K562 (cell line): ENCODE results near the gene AJAP1. TPM values are rescaled to one million over a fixed set of nuclear protein-coding genes. Genes with fewer than 3 reads are reported as not detected.

Experiments
- ATAC-seq: fragments of 200-7000 bp; cut with Tn5 transposase; 3 replicates; pipeline ENCODE4 v1.9.1; 2020; ENCODE audit warnings: moderate library complexity
- BruUV-seq: library from RNA; stranded (reverse); fragments of 400-500 nt; replicated peaks from 2 replicates; lab custom pipeline; 2021; lab: Mats Ljungman, UMichigan
- CTCF ChIA-PET: fragments of 300-600 bp; formaldehyde crosslinking; extraction: SDS; loops from one replicate; lab custom pipeline; 2021; ENCODE audit warnings: low intra/inter-chr PET ratio; lab: Yijun Ruan, JAX
- POLR2A ChIA-PET: fragments of 300-600, 350-650 bp; sonication (Branson Sonifier 250); formaldehyde crosslinking; extraction: SDS; loops from one replicate; lab custom pipeline; 2021; ENCODE audit warnings: antibody characterized with exemption, inconsistent platforms; lab: Yijun Ruan, JAX
- DNase-seq, 4 experiments: peaks; one replicate each; pipeline versions ENCODE4 v3.0.0 to v3.0.0-alpha.2; 2011 to 2018; ENCODE audit warnings: low spot score in 3 of 4, mixed read lengths in 3 of 4; ENCODE audit errors: extremely low read depth in 1 of 4
- FAIRE-seq: peaks from 2 replicates; lab custom pipeline; 2011; peaks lifted over from hg19 to GRCh38; lab: Jason Lieb, UNC
- H2AFZ ChIP-seq: 2 replicates; pipeline ENCODE4 v1.6.0; 2011; ENCODE audit warnings: low read depth, low read length, control low read depth, inconsistent platforms
- H3K27ac ChIP-seq: fragments of 200-600 bp; 3 replicates; pipeline ENCODE4 v1.8.0; 2011; ENCODE audit warnings: low read depth, mild to moderate bottlenecking, control low read depth, inconsistent platforms, low read length, moderate library complexity, mixed read lengths; ENCODE audit errors: extremely low read depth
- H3K27me3 ChIP-seq, 2 experiments: fragments of 300-600 bp in 1 of 2; 2 replicates in 1 of 2; 3 replicates in 1 of 2; pipeline versions ENCODE4 v1.6.0 to v1.8.0; 2011; ENCODE audit warnings: inconsistent platforms in 2 of 2, low read length in 2 of 2, mild to moderate bottlenecking in 1 of 2, mixed read lengths in 1 of 2, moderate library complexity in 1 of 2; ENCODE audit not compliant: control insufficient read depth in 2 of 2, insufficient read depth in 2 of 2
- H3K36me3 ChIP-seq: fragments of 300-600 bp; 3 replicates; pipeline ENCODE4 v1.8.0; 2011; ENCODE audit warnings: mild to moderate bottlenecking, low read length, inconsistent platforms; ENCODE audit not compliant: control insufficient read depth, insufficient read depth
- H3K4me1 ChIP-seq, 2 experiments: fragments of 200-600 bp in 1 of 2; replicated peaks in 1 of 2; 2 replicates in 1 of 2; 3 replicates in 1 of 2; pipeline versions ENCODE4 v1.5.1 to v1.8.0; 2011; ENCODE audit warnings: inconsistent platforms in 2 of 2, low read length in 2 of 2, mild to moderate bottlenecking in 1 of 2, mixed read lengths in 1 of 2, moderate library complexity in 1 of 2; ENCODE audit not compliant: control insufficient read depth in 2 of 2, insufficient read depth in 2 of 2
- H3K4me2 ChIP-seq: 2 replicates; pipeline ENCODE4 v1.6.1; 2011; ENCODE audit warnings: low read length, control low read depth, inconsistent platforms, mixed read lengths; ENCODE audit not compliant: insufficient read depth
- H3K4me3 ChIP-seq: fragments of 200-600 bp; sonication (generic), shearing (Covaris generic); 2 replicates; pipeline ENCODE4 v1.5.1; 2016; ENCODE audit warnings: control low read depth, inconsistent platforms
- H3K79me2 ChIP-seq: fragments of 200-600 bp; 3 replicates; pipeline ENCODE4 v1.8.0; 2011; ENCODE audit warnings: low read length, inconsistent platforms; ENCODE audit not compliant: control insufficient read depth, insufficient read depth
- H3K9ac ChIP-seq, 2 experiments: 2 replicates each; pipeline versions ENCODE4 v1.6.0 to v1.6.1; 2011; ENCODE audit warnings: low read depth in 2 of 2, low read length in 2 of 2, control low read depth in 1 of 2, inconsistent platforms in 1 of 2, mild to moderate bottlenecking in 1 of 2, mixed read lengths in 1 of 2; ENCODE audit not compliant: insufficient read depth in 1 of 2
- H3K9me1 ChIP-seq: one replicate; pipeline ENCODE4 v1.6.0; 2011; ENCODE audit warnings: inconsistent platforms, mild to moderate bottlenecking, low read length, moderate library complexity; ENCODE audit not compliant: control insufficient read depth, insufficient read depth
- H3K9me3 ChIP-seq: replicated peaks from 2 replicates; pipeline ENCODE4 v1.5.1; 2011; ENCODE audit warnings: low read depth, low read length, inconsistent platforms; ENCODE audit not compliant: control insufficient read depth, insufficient read depth
- H4K20me1 ChIP-seq: replicated peaks from 2 replicates; pipeline ENCODE4 v1.6.1; 2011; ENCODE audit warnings: low read length, inconsistent platforms, mixed read lengths; ENCODE audit not compliant: control insufficient read depth, insufficient read depth
- CHAMP1 ChIP-seq: fragments of 450-650 bp; IDR thresholded peaks from 2 replicates; pipeline ENCODE4 v1.6.1; 2016; ENCODE audit warnings: mild to moderate bottlenecking
- EP300 ChIP-seq: IDR thresholded peaks from 2 replicates; pipeline ENCODE4 v1.6.1; 2012; ENCODE audit warnings: low read length, improper control_type of control experiment
- GATAD2A ChIP-seq: fragments of 450-650 bp; IDR thresholded peaks from 2 replicates; pipeline ENCODE4 v1.6.1; 2017
- HEY1 ChIP-seq: fragments of 250-450 bp; sonication (Bioruptor Pico); IDR thresholded peaks from 2 replicates; pipeline ENCODE4 v1.5.0; 2020; ENCODE audit warnings: mild to moderate bottlenecking, moderate library complexity, borderline replicate concordance
- MTF1 ChIP-seq: fragments of 250-450 bp; sonication (Bioruptor Pico); IDR thresholded peaks from 2 replicates; pipeline ENCODE4 v1.9.0; 2021; ENCODE audit warnings: moderate library complexity, mild to moderate bottlenecking, inconsistent platforms, borderline replicate concordance
- NFIX ChIP-seq: fragments of 250-450 bp; sonication (Bioruptor Pico); IDR thresholded peaks from 2 replicates; pipeline ENCODE4 v1.4.0; 2020; ENCODE audit warnings: low read depth, mild to moderate bottlenecking, moderate library complexity
- NR2C2 ChIP-seq, 2 experiments: fragments of 200-800 bp in 1 of 2; sonication (Bioruptor generic) in 1 of 2; sonication (generic) in 1 of 2; formaldehyde crosslinking in 1 of 2; IDR thresholded peaks; 2 replicates each; pipeline versions ENCODE4 v1.6.1 to v1.8.0; 2016 to 2022; ENCODE audit warnings: mild to moderate bottlenecking in 1 of 2, missing compliant biosample characterization in 1 of 2, missing genetic modification characterization in 1 of 2, missing genetic modification reagents in 1 of 2
- PCBP1 ChIP-seq: fragments of 200-400 bp; formaldehyde crosslinking; IDR thresholded peaks from 2 replicates; pipeline ENCODE4 v1.6.1; 2018; ENCODE audit warnings: mild to moderate bottlenecking, low read depth, low read length; ENCODE audit not compliant: poor library complexity, severe bottlenecking
- POLR2AphosphoS5 ChIP-seq: IDR thresholded peaks from 2 replicates; pipeline ENCODE4 v1.6.1; 2011; ENCODE audit warnings: mild to moderate bottlenecking, low read depth, low read length, moderate library complexity; ENCODE audit not compliant: control insufficient read depth, insufficient read depth
- PRPF4 ChIP-seq: fragments of 200-400 bp; formaldehyde crosslinking; IDR thresholded peaks from one replicate; pipeline ENCODE4 v1.6.1; 2017; ENCODE audit warnings: low read length, low read depth, mild to moderate bottlenecking; ENCODE audit not compliant: insufficient read depth, poor library complexity, severe bottlenecking
- RBM25 ChIP-seq: fragments of 200-400 bp; formaldehyde crosslinking; IDR thresholded peaks from 2 replicates; pipeline ENCODE4 v1.6.1; 2018; ENCODE audit warnings: low read length, low read depth, moderate library complexity; ENCODE audit not compliant: severe bottlenecking
- ZFP36 ChIP-seq: fragments of 150-350 bp; IDR thresholded peaks from 2 replicates; pipeline ENCODE4 v1.6.1; 2018; ENCODE audit warnings: low read length, low read depth; ENCODE audit not compliant: partially characterized antibody
- ZNF778 ChIP-seq: fragments of 450-650 bp; formaldehyde crosslinking; IDR thresholded peaks from 2 replicates; pipeline ENCODE4 v1.4.0; 2020; ENCODE audit warnings: mild to moderate bottlenecking, moderate library complexity
- WGBS: fragments of 100-300 bp; shearing (Covaris generic); methylation state at CpG from one replicate; pipeline ENCODE4 v1.1.6; 2016; ENCODE audit warnings: low coverage, mixed read lengths; ENCODE audit not compliant: insufficient coverage; ENCODE audit errors: missing lambda C conversion rate; 5-methylcytosine and 5-hydroxymethylcytosine counted together
- in situ Hi-C: fragments of 300-500 bp; cut with MboI; formaldehyde crosslinking; loops from 4 replicates; pipeline ENCODE4 v1.15.0; 2018; ENCODE audit warnings: inconsistent platforms, mixed read lengths
- intact Hi-C: fragments of 100-400 bp; cut with micrococcal nuclease; formaldehyde crosslinking; loops from 2 replicates; pipeline ENCODE4 v1.14.2; 2022
- polyA plus RNA-seq, 8 experiments: library from polyadenylated mRNA; depleted of rRNA in 4 of 8; stranded (reverse) in 5 of 8; unstranded in 3 of 8; fragments of >200 nt; fragmentation: Nextera tagmentation in 2 of 8; fragmentation: Illumina TruSeq in 1 of 8; extraction: Ambion mirVana in 2 of 8; extraction: Trizol in 1 of 8; gene quantifications; 2 replicates each; pipeline versions ENCODE4 v1.2.1 to v1.2.3, GENCODE V29; 2011 to 2014; ENCODE audit warnings: inconsistent platforms in 1 of 8, missing spikeins in 1 of 8
- total RNA-seq, 7 experiments: library from RNA; depleted of rRNA in 6 of 7; stranded (reverse); fragments of >200 nt in 6 of 7; fragmentation: Illumina TruSeq in 2 of 7; extraction: Trizol in 2 of 7; gene quantifications; 2 replicates each; pipeline versions ENCODE4 v1.2.1 to v1.2.3, GENCODE V29; 2011 to 2021; ENCODE audit warnings: low replicate concordance in 1 of 7
- TF ChIP-seq, protein P1 (sequence below): sonication (generic); formaldehyde crosslinking; IDR thresholded peaks from 2 replicates; pipeline ENCODE4 v1.8.0; 2022; ENCODE audit warnings: missing genetic modification reagents, mild to moderate bottlenecking, borderline replicate concordance

Gene AJAP1
- total and polyA plus RNA-seq, 9 of the 15 experiments (the other 6 are each of a cell fraction or from before 2014, with no cell fraction given): not detected

- 0% methylated on average over 6 of the region's 6 CpGs for WGBS
- ATAC-seq: no peak
- CTCF ChIA-PET: no interaction called here
These were observed 79.8 kb downstream of the AJAP1 start for GRCh38 chr1:4734219-4734618.

More at GRCh38 chr1:4734219-4734618, 79.8 kb downstream of the AJAP1 start:
- Histone ChIP-seq H4K20me1 (peaks cover 18% of the 10 kb centered on the region), H3K27me3 (peaks cover 12 to 52% of the 10 kb centered on the region in 2 experiments; a peak in 3 of 5 replicates), H3K4me3 (no peak overlapping the region), H3K36me3 (no peaks in the 10 kb centered on the region), H2AFZ (no peak overlapping the region), H3K27ac (no peak overlapping the region), H3K4me1 (no peaks in the 10 kb centered on the region), H3K9me1 (peaks cover 4% of the 10 kb centered on the region), H3K9me3 (no peaks in the 10 kb centered on the region), H3K79me2 (no peaks in the 10 kb centered on the region), H3K9ac (no peak overlapping the region), H3K4me2 (no peak overlapping the region)
- DNase-seq (no peak), FAIRE-seq (no peak)
- TF ChIP-seq, protein P1, sequence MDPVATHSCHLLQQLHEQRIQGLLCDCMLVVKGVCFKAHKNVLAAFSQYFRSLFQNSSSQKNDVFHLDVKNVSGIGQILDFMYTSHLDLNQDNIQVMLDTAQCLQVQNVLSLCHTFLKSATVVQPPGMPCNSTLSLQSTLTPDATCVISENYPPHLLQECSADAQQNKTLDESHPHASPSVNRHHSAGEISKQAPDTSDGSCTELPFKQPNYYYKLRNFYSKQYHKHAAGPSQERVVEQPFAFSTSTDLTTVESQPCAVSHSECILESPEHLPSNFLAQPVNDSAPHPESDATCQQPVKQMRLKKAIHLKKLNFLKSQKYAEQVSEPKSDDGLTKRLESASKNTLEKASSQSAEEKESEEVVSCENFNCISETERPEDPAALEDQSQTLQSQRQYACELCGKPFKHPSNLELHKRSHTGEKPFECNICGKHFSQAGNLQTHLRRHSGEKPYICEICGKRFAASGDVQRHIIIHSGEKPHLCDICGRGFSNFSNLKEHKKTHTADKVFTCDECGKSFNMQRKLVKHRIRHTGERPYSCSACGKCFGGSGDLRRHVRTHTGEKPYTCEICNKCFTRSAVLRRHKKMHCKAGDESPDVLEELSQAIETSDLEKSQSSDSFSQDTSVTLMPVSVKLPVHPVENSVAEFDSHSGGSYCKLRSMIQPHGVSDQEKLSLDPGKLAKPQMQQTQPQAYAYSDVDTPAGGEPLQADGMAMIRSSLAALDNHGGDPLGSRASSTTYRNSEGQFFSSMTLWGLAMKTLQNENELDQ (CRISPR knock-in tag): no peak
- no peak for TF ChIP-seq POLR2AphosphoS5
- TF ChIP-seq ZFP36: peak; percentile 64
- no peak for TF ChIP-seq PCBP1
- no peak for TF ChIP-seq ZNF778
- no peak for TF ChIP-seq PRPF4
- TF ChIP-seq HEY1 (CRISPR knock-in tag): no peak
- no peak for TF ChIP-seq GATAD2A
- TF ChIP-seq NR2C2 (CRISPR knock-in tag; IDR thresholded peaks at IDR 0.05): no peak
- no peak for TF ChIP-seq NR2C2 (tag; IDR thresholded peaks at IDR 0.05)
- TF ChIP-seq MTF1 (CRISPR knock-in tag): no peak
- no peak for TF ChIP-seq CHAMP1
- TF ChIP-seq NFIX (CRISPR knock-in tag): no peak
- no peak for TF ChIP-seq EP300
- peak; percentile 81 for TF ChIP-seq RBM25
- intact Hi-C loops: no loop called here
- no TSS peak for BruUV-seq
- POLR2A ChIA-PET: interaction anchor here (0.6 kb wide), 1 partner anchor 90 kb away, joined by 3 read pairs; no protein-coding TSS in a partner anchor
- in situ Hi-C loops: no loop called here
